GM13977 (cell line): ENCODE measurements around the gene RTP2.

Source experiments
- DNase-seq: peaks from one replicate; pipeline ENCODE4 v3.0.0; 2012; ENCODE audit warnings: low spot score
- CTCF ChIP-seq: IDR thresholded peaks from 2 replicates; pipeline ENCODE4 v1.5.1; 2012; ENCODE audit warnings: mild to moderate bottlenecking, control low read depth; ENCODE audit not compliant: insufficient read depth; ENCODE audit errors: extremely low read depth, missing control alignments
- in situ Hi-C: fragments of 300-500 bp; cut with MboI; formaldehyde crosslinking; loops from one replicate; pipeline ENCODE4 v1.12.0; 2022; ENCODE audit warnings: low sequenced_read_pairs, low pct_unique_long_range_greater_than_20kb, mixed read lengths, inconsistent platforms; ENCODE audit not compliant: unreplicated experiment

Gene RTP2

GRCh38 chr3:187738071-187738330 is 35.6 kb upstream of the RTP2 start:
- TF ChIP-seq CTCF, result no peak
- DNase-seq, result no peak
- in situ Hi-C loops, result loop anchor here (25.0 kb wide), 2 partner anchors 999 to 1399 kb away; no protein-coding TSS in a partner anchor

- in situ Hi-C loops, result loop anchor here (25.0 kb wide), 2 partner anchors 1000 to 1400 kb away; no protein-coding TSS in a partner anchor
- TF ChIP-seq CTCF, result no peak
- no peak for DNase-seq
Observed at GRCh38 chr3:187737368-187738070, 35.2 kb upstream of the RTP2 start.

GRCh38 chr3:187737006-187737367 is 34.6 kb upstream of the RTP2 start:
- DNase-seq, result no peak
- in situ Hi-C loops, result loop anchor here (25.0 kb wide), 2 partner anchors 1000 to 1400 kb away; no protein-coding TSS in a partner anchor
- TF ChIP-seq CTCF, result no peak

GRCh38 chr3:187736418-187736871 is 34.1 kb upstream of the RTP2 start:
- DNase-seq, result no peak
- in situ Hi-C loops, result loop anchor here (25.0 kb wide), 2 partner anchors 1001 to 1401 kb away; no protein-coding TSS in a partner anchor
- TF ChIP-seq CTCF, result no peak

GRCh38 chr3:187735837-187736236 is 33.5 kb upstream of the RTP2 start:
- in situ Hi-C loops, result loop anchor here (25.0 kb wide), 2 partner anchors 1001 to 1401 kb away; no protein-coding TSS in a partner anchor
- TF ChIP-seq CTCF, result no peak
- DNase-seq, result no peak

- no peak for DNase-seq
- TF ChIP-seq CTCF, result no peak
- in situ Hi-C loops, result loop anchor here (25.0 kb wide), 2 partner anchors 1002 to 1402 kb away; no protein-coding TSS in a partner anchor
Observed at GRCh38 chr3:187735383-187735782, 33.0 kb upstream of the RTP2 start.

GRCh38 chr3:187734841-187735240 is 32.5 kb upstream of the RTP2 start:
- TF ChIP-seq CTCF, result no peak
- in situ Hi-C loops, result loop anchor here (25.0 kb wide), 2 partner anchors 1002 to 1402 kb away; no protein-coding TSS in a partner anchor
- DNase-seq, result no peak
